ENCODE results near the gene CNNM4.

Gene CNNM4

GRCh38 chr2:96807127-96807471 is 46.4 kb downstream of the CNNM4 start:
- DNase-seq (ENCODE audit: low spot score), result no peak
- no peak for TF ChIP-seq CTCF (IDR thresholded peaks at IDR 0.05; ENCODE audit: poor library complexity, severe bottlenecking)
- Histone ChIP-seq H3K4me1 (ENCODE audit: insufficient read depth, poor library complexity, severe bottlenecking) (no peaks in the 10 kb centered on the region), H3K27ac (ENCODE audit: poor library complexity, severe bottlenecking) (no peak overlapping the region), H3K36me3 (ENCODE audit: low read depth) (no peaks in the 10 kb centered on the region; the same call in 1 of the 2 replicates), H3K9me3 (ENCODE audit: severe bottlenecking) (no peaks in the 10 kb centered on the region), H3K4me3 (ENCODE audit: severe bottlenecking) (no peak overlapping the region), H3K27me3 (ENCODE audit: insufficient read depth, poor library complexity, severe bottlenecking) (no peaks in the 10 kb centered on the region)
- no peak for ATAC-seq (ENCODE audit: low read depth)

- DNase-seq (ENCODE audit: low spot score) (no peak), ATAC-seq (ENCODE audit: low read depth) (no peak)
- H3K9me3 ChIP-seq (ENCODE audit: severe bottlenecking), result no peaks in the 10 kb centered on the region
- no peaks in the 10 kb centered on the region; the same call in 1 of the 2 replicates for H3K36me3 ChIP-seq (ENCODE audit: low read depth)
- no peak for TF ChIP-seq CTCF (IDR thresholded peaks at IDR 0.05; ENCODE audit: poor library complexity, severe bottlenecking)
- H3K27me3 ChIP-seq (ENCODE audit: insufficient read depth, poor library complexity, severe bottlenecking), result no peaks in the 10 kb centered on the region
- H3K27ac ChIP-seq (ENCODE audit: poor library complexity, severe bottlenecking), result no peak overlapping the region
- no peaks in the 10 kb centered on the region for H3K4me1 ChIP-seq (ENCODE audit: insufficient read depth, poor library complexity, severe bottlenecking)
- no peak overlapping the region for H3K4me3 ChIP-seq (ENCODE audit: severe bottlenecking)
These were observed 47.6 kb downstream of the CNNM4 start for GRCh38 chr2:96808176-96808837.

- no peak for TF ChIP-seq CTCF (IDR thresholded peaks at IDR 0.05; ENCODE audit: poor library complexity, severe bottlenecking)
- ATAC-seq (ENCODE audit: low read depth) (no peak), DNase-seq (ENCODE audit: low spot score) (no peak)
- no peaks in the 10 kb centered on the region for H3K4me1 ChIP-seq (ENCODE audit: insufficient read depth, poor library complexity, severe bottlenecking)
- no peaks in the 10 kb centered on the region for H3K9me3 ChIP-seq (ENCODE audit: severe bottlenecking)
- H3K36me3 ChIP-seq (ENCODE audit: low read depth), result no peaks in the 10 kb centered on the region; the same call in 1 of the 2 replicates
- H3K4me3 ChIP-seq (ENCODE audit: severe bottlenecking), result no peak overlapping the region
- H3K27me3 ChIP-seq (ENCODE audit: insufficient read depth, poor library complexity, severe bottlenecking), result no peaks in the 10 kb centered on the region
- H3K27ac ChIP-seq (ENCODE audit: poor library complexity, severe bottlenecking), result no peak overlapping the region
These were observed 48.6 kb downstream of the CNNM4 start for GRCh38 chr2:96809216-96809882.

- no peak for TF ChIP-seq CTCF (IDR thresholded peaks at IDR 0.05; ENCODE audit: poor library complexity, severe bottlenecking)
- Histone ChIP-seq H3K9me3 (ENCODE audit: severe bottlenecking) (no peaks in the 10 kb centered on the region), H3K4me1 (ENCODE audit: insufficient read depth, poor library complexity, severe bottlenecking) (no peaks in the 10 kb centered on the region), H3K36me3 (ENCODE audit: low read depth) (no peaks in the 10 kb centered on the region), H3K4me3 (ENCODE audit: severe bottlenecking) (no peak overlapping the region), H3K27me3 (ENCODE audit: insufficient read depth, poor library complexity, severe bottlenecking) (no peaks in the 10 kb centered on the region), H3K27ac (ENCODE audit: poor library complexity, severe bottlenecking) (no peak overlapping the region)
- DNase-seq (ENCODE audit: low spot score) (no peak), ATAC-seq (ENCODE audit: low read depth) (no peak)
These were observed 49.5 kb downstream of the CNNM4 start for GRCh38 chr2:96809951-96810782.

Measured in RWPE2 (cell line).